H9 (cell line): ENCODE measurements around the gene BABAM1. TPM values are rescaled to one million over a fixed set of nuclear protein-coding genes. Genes with fewer than 3 reads are reported as not detected.

ENCODE experiments used
- DNase-seq: peaks from one replicate; pipeline ENCODE4 v3.0.0-alpha.2; 2017
- H2AFZ ChIP-seq: one replicate; pipeline ENCODE4 v1.6.1; 2013; ENCODE audit warnings: mild to moderate bottlenecking, low read length, control low read depth, moderate library complexity
- H2AK5ac ChIP-seq: 2 replicates; pipeline ENCODE4 v1.6.1; 2013; ENCODE audit warnings: low read length, control low read depth, mixed read lengths; ENCODE audit not compliant: insufficient read length
- H2BK120ac ChIP-seq: one replicate; pipeline ENCODE4 v1.6.1; 2013; ENCODE audit warnings: low read depth, mild to moderate bottlenecking, low read length, control low read depth, inconsistent platforms; ENCODE audit not compliant: poor library complexity, severe bottlenecking
- H2BK12ac ChIP-seq: 2 replicates; pipeline ENCODE4 v1.6.1; 2013; ENCODE audit warnings: low read length, control low read depth, mixed read lengths, low read depth; ENCODE audit not compliant: insufficient read length
- H2BK15ac ChIP-seq: 2 replicates; pipeline ENCODE4 v1.6.1; 2013; ENCODE audit warnings: low read depth, low read length, control low read depth
- H2BK20ac ChIP-seq: one replicate; pipeline ENCODE4 v1.6.1; 2013; ENCODE audit warnings: low read depth, mild to moderate bottlenecking, low read length, control low read depth, inconsistent platforms; ENCODE audit not compliant: poor library complexity, severe bottlenecking
- H2BK5ac ChIP-seq: 2 replicates; pipeline ENCODE4 v1.6.1; 2013; ENCODE audit warnings: low read length, control low read depth, mixed read lengths; ENCODE audit not compliant: insufficient read length
- H3K14ac ChIP-seq: 2 replicates; pipeline ENCODE4 v1.6.1; 2013; ENCODE audit warnings: low read length, control low read depth; ENCODE audit not compliant: insufficient read depth
- H3K18ac ChIP-seq: 2 replicates; pipeline ENCODE4 v1.6.1; 2013; ENCODE audit warnings: low read depth, mild to moderate bottlenecking, mixed read lengths, low read length, control low read depth; ENCODE audit not compliant: insufficient read length
- H3K23ac ChIP-seq: 2 replicates; pipeline ENCODE4 v1.6.1; 2013; ENCODE audit warnings: low read length, control low read depth, mixed read lengths, low read depth; ENCODE audit not compliant: insufficient read length
- H3K23me2 ChIP-seq: 2 replicates; pipeline ENCODE4 v1.6.1; 2013; ENCODE audit warnings: low read depth, mild to moderate bottlenecking, mixed read lengths, low read length, control low read depth; ENCODE audit not compliant: insufficient read length, poor library complexity, severe bottlenecking
- H3K27ac ChIP-seq: 2 replicates; pipeline ENCODE4 v1.5.1; 2013; ENCODE audit warnings: low read length, control low read depth, mixed read lengths, low read depth; ENCODE audit not compliant: insufficient read length
- H3K27me3 ChIP-seq: 2 replicates; pipeline ENCODE4 v1.6.1; 2013; ENCODE audit warnings: low read length, control low read depth, inconsistent platforms; ENCODE audit not compliant: insufficient read depth
- H3K4ac ChIP-seq: 2 replicates; pipeline ENCODE4 v1.6.1; 2013; ENCODE audit warnings: low read depth, mild to moderate bottlenecking, control low read depth, inconsistent platforms, low read length, moderate library complexity
- H3K4me1 ChIP-seq: 2 replicates; pipeline ENCODE4 v1.6.1; 2013; ENCODE audit warnings: low read length, control low read depth, inconsistent platforms; ENCODE audit not compliant: insufficient read depth
- H3K4me2 ChIP-seq: 2 replicates; pipeline ENCODE4 v1.6.1; 2013; ENCODE audit warnings: low read length, control low read depth, mixed read lengths; ENCODE audit not compliant: insufficient read length, insufficient read depth
- H3K56ac ChIP-seq: 2 replicates; pipeline ENCODE4 v1.6.1; 2013; ENCODE audit warnings: low read depth, mild to moderate bottlenecking, mixed read lengths, low read length, control low read depth; ENCODE audit not compliant: insufficient read length
- H3K79me1 ChIP-seq: 2 replicates; pipeline ENCODE4 v1.6.1; 2013; ENCODE audit warnings: low read depth, mild to moderate bottlenecking, moderate library complexity, low read length, control low read depth, inconsistent platforms; ENCODE audit not compliant: insufficient read depth, poor library complexity, severe bottlenecking
- H3K79me2 ChIP-seq: 2 replicates; pipeline ENCODE4 v1.6.1; 2013; ENCODE audit warnings: low read length, control low read depth, inconsistent platforms; ENCODE audit not compliant: insufficient read depth
- H3K9ac ChIP-seq: 2 replicates; pipeline ENCODE4 v1.6.1; 2013; ENCODE audit warnings: low read length, control low read depth, mixed read lengths; ENCODE audit not compliant: insufficient read length; ENCODE audit errors: extremely low read depth
- H3K9me3 ChIP-seq: one replicate; pipeline ENCODE4 v1.6.1; 2013; ENCODE audit warnings: low read depth, low read length, inconsistent platforms; ENCODE audit not compliant: control insufficient read depth
- H3T11ph ChIP-seq: one replicate; pipeline ENCODE4 v1.6.1; 2013; ENCODE audit warnings: mild to moderate bottlenecking, low read length, control low read depth, inconsistent platforms
- H4K20me1 ChIP-seq: one replicate; pipeline ENCODE4 v1.6.1; 2013; ENCODE audit not compliant: control insufficient read depth, insufficient read length, insufficient read depth
- H4K5ac ChIP-seq: 2 replicates; pipeline ENCODE4 v1.6.1; 2013; ENCODE audit warnings: low read depth, mild to moderate bottlenecking, mixed read lengths, low read length, control low read depth; ENCODE audit not compliant: insufficient read length
- H4K8ac ChIP-seq: replicated peaks from 2 replicates; pipeline ENCODE4 v1.6.1; 2013; ENCODE audit warnings: low read length, control low read depth, mixed read lengths, low read depth; ENCODE audit not compliant: insufficient read length
- H4K91ac ChIP-seq: 2 replicates; pipeline ENCODE4 v1.6.1; 2013; ENCODE audit warnings: low read depth, mild to moderate bottlenecking, moderate library complexity, mixed read lengths, low read length, control low read depth; ENCODE audit not compliant: insufficient read length
- H3K27ac Mint-ChIP-seq, 3 experiments: 2 replicates in 2 of 3; 3 replicates in 1 of 3; pipeline ENCODE4 v1.8.0; 2020 to 2021; ENCODE audit warnings: mixed read lengths in 3 of 3, mild to moderate bottlenecking in 1 of 3, moderate library complexity in 1 of 3
- H3K27me3 Mint-ChIP-seq: 2 replicates; pipeline ENCODE4 v1.8.0; 2021; ENCODE audit warnings: low read depth, mild to moderate bottlenecking, moderate library complexity, mixed read lengths
- H3K36me3 Mint-ChIP-seq, 3 experiments: 2 replicates in 2 of 3; 3 replicates in 1 of 3; pipeline ENCODE4 v1.8.0; 2020 to 2021; ENCODE audit warnings: low read depth in 3 of 3, mixed read lengths in 3 of 3; ENCODE audit not compliant: insufficient read depth in 1 of 3
- H3K4me1 Mint-ChIP-seq, 2 experiments: 2 replicates each; pipeline ENCODE4 v1.8.0; 2020; ENCODE audit warnings: mixed read lengths in 2 of 2
- H3K4me3 Mint-ChIP-seq, 2 experiments: 2 replicates in 1 of 2; 3 replicates in 1 of 2; pipeline ENCODE4 v1.8.0; 2020 to 2021; ENCODE audit warnings: mild to moderate bottlenecking in 2 of 2, mixed read lengths in 2 of 2, moderate library complexity in 1 of 2
- H3K9me3 Mint-ChIP-seq, 2 experiments: 2 replicates in 1 of 2; 3 replicates in 1 of 2; pipeline ENCODE4 v1.8.0; 2020; ENCODE audit warnings: mild to moderate bottlenecking in 2 of 2, mixed read lengths in 2 of 2, moderate library complexity in 1 of 2
- WGBS: extraction: QIAGEN DNeasy Blood & Tissue Kit; methylation state at CpG from one replicate; pipeline ENCODE4 v1.1.7; 2013; ENCODE audit warnings: missing lambda C conversion rate, low lambda C conversion rate, mixed read lengths; ENCODE audit not compliant: insufficient read length; ENCODE audit errors: extremely low coverage; 5-methylcytosine and 5-hydroxymethylcytosine counted together
- total RNA-seq: library from RNA; stranded (reverse); gene quantifications from 2 replicates; pipeline ENCODE4 v1.2.1, GENCODE V29; 2021
- TF ChIP-seq, protein P1 (sequence below): fragments of 200-600 bp; sonication (generic); conservative IDR thresholded peaks from 3 replicates; pipeline ENCODE4 v1.8.0; 2021; ENCODE audit warnings: antibody characterized with exemption, mild to moderate bottlenecking

The BABAM1 gene
- total RNA-seq, 1 experiment from 2014 or later: 130 TPM

DNA sequence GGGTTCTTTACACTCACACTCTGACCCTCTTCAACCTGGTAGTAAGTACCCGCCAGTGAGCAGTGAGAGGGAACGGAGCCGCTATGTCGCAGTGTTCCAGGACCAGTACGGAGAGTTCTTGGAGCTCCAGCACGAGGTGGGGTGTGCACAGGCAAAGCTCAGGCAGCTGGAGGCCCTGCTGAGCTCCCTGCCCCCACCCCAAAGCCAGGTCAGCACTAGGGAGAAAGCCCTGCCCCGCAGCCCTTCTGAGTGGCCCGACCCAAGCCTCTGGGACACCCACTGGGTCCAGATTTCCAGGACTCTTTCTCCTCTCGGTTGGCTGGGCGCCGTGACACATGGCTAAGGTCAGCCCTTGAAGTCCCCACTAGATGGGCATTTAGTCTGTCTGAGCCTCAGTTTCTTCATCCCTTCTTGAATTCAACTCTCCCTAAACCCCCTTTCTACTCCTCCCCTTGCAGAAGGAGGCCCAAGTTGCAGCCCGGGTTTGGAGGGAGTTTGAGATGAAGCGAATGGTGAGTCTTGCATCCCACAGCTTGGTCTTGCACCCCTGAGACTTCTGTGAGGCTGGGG, 39.4 kb upstream of the BABAM1 start:
- TF ChIP-seq, protein P1, sequence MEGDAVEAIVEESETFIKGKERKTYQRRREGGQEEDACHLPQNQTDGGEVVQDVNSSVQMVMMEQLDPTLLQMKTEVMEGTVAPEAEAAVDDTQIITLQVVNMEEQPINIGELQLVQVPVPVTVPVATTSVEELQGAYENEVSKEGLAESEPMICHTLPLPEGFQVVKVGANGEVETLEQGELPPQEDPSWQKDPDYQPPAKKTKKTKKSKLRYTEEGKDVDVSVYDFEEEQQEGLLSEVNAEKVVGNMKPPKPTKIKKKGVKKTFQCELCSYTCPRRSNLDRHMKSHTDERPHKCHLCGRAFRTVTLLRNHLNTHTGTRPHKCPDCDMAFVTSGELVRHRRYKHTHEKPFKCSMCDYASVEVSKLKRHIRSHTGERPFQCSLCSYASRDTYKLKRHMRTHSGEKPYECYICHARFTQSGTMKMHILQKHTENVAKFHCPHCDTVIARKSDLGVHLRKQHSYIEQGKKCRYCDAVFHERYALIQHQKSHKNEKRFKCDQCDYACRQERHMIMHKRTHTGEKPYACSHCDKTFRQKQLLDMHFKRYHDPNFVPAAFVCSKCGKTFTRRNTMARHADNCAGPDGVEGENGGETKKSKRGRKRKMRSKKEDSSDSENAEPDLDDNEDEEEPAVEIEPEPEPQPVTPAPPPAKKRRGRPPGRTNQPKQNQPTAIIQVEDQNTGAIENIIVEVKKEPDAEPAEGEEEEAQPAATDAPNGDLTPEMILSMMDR: no peak
- Histone ChIP-seq H3K56ac (no peak overlapping the region), H4K91ac (no peak overlapping the region), H4K8ac (no peak overlapping the region), H3K79me2 (no peaks in the 10 kb centered on the region), H2BK5ac (no peak overlapping the region), H3K4me1 (no peaks in the 10 kb centered on the region; the same call in 1 of the 2 replicates), H2AFZ (no peak overlapping the region), H3K23ac (no peak overlapping the region), H3K9me3 (no peaks in the 10 kb centered on the region), H3K79me1 (no peaks in the 10 kb centered on the region), H2AK5ac (no peak overlapping the region), H3T11ph (no peak overlapping the region), H2BK20ac (no peak overlapping the region), H2BK15ac (no peak overlapping the region), H2BK120ac (no peak overlapping the region), H2BK12ac (no peak overlapping the region), H3K18ac (no peak overlapping the region), H3K23me2 (peaks cover 5% of the 10 kb centered on the region), H4K20me1 (no peaks in the 10 kb centered on the region), H3K4me2 (no peak overlapping the region), H3K14ac (no peak overlapping the region), H3K27me3 (no peaks in the 10 kb centered on the region), H4K5ac (no peak overlapping the region), H3K9ac (no peak overlapping the region), H3K4ac (no peak overlapping the region), H3K27ac (no peak overlapping the region)
- Mint-ChIP-seq H3K9me3 (no peaks in the 10 kb centered on the region), H3K36me3 (peaks cover 13 to 34% (median 27%) of the 10 kb centered on the region in 3 experiments; a peak in 6 of 7 replicates), H3K27ac (no peak overlapping the region), H3K4me1 (peaks cover 8 to 21% of the 10 kb centered on the region in 2 experiments), H3K27me3 (no peaks in the 10 kb centered on the region), H3K4me3 (peak overlapping the region; percentile 79 to 96; a peak in 4 of 5 replicates)
- no peak for DNase-seq
- no CpG with 5 or more reads among the region's 13 CpGs for WGBS
